ENCODE measurements around the gene CDKN2AIPNL.
"Not testable (repeated sequence)": the region's sequence is repeated elsewhere in the genome, so short reads cannot be mapped to it uniquely, and the experiment has no call there.

DNA sequence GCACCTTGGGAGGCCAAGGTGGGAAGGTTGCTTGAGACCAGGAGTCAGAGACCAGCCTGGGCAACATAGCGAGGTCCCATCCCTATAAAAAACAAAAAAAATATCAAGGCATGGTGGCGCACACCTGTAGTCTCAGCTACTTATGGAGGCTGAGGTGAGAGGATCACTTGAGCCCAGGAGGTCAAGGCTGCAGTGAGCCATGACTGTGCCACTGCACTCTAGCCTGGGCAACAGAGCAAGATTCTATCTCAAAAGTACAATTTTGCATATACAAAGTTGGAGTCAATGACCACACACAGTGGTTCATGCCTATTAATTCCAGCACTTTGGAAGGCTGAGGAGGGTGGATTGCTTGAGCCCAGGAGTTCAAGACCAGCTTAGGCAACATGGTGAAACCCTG lies 29.5 kb downstream of the CDKN2AIPNL start:
- TF ChIP-seq, protein P1, sequence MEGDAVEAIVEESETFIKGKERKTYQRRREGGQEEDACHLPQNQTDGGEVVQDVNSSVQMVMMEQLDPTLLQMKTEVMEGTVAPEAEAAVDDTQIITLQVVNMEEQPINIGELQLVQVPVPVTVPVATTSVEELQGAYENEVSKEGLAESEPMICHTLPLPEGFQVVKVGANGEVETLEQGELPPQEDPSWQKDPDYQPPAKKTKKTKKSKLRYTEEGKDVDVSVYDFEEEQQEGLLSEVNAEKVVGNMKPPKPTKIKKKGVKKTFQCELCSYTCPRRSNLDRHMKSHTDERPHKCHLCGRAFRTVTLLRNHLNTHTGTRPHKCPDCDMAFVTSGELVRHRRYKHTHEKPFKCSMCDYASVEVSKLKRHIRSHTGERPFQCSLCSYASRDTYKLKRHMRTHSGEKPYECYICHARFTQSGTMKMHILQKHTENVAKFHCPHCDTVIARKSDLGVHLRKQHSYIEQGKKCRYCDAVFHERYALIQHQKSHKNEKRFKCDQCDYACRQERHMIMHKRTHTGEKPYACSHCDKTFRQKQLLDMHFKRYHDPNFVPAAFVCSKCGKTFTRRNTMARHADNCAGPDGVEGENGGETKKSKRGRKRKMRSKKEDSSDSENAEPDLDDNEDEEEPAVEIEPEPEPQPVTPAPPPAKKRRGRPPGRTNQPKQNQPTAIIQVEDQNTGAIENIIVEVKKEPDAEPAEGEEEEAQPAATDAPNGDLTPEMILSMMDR (IDR thresholded peaks at IDR 0.05) = not testable (repeated sequence)
- not testable (repeated sequence) for TF ChIP-seq POLR2A (IDR thresholded peaks at IDR 0.05)

Measured in esophagus squamous epithelium (tissue), 4 donors.